IPS DF 4.7 (cell line): ENCODE measurements around the gene ANKRD44.
"Not testable (repeated sequence)": the region's sequence is repeated elsewhere in the genome, so short reads cannot be mapped to it uniquely, and the experiment has no call there.

Experiments used
- DNase-seq: peaks from one replicate; pipeline ENCODE4 v3.0.0-alpha.2; 2013; ENCODE audit warnings: low spot score; ENCODE audit errors: extremely low read depth

Gene ANKRD44

GRCh38 chr2:197292619-197293018, 18.0 kb downstream of the ANKRD44 start:
- no peak for DNase-seq

GRCh38 chr2:197287596-197287932, 23.0 kb downstream of the ANKRD44 start:
- not testable (repeated sequence) for DNase-seq

DNA sequence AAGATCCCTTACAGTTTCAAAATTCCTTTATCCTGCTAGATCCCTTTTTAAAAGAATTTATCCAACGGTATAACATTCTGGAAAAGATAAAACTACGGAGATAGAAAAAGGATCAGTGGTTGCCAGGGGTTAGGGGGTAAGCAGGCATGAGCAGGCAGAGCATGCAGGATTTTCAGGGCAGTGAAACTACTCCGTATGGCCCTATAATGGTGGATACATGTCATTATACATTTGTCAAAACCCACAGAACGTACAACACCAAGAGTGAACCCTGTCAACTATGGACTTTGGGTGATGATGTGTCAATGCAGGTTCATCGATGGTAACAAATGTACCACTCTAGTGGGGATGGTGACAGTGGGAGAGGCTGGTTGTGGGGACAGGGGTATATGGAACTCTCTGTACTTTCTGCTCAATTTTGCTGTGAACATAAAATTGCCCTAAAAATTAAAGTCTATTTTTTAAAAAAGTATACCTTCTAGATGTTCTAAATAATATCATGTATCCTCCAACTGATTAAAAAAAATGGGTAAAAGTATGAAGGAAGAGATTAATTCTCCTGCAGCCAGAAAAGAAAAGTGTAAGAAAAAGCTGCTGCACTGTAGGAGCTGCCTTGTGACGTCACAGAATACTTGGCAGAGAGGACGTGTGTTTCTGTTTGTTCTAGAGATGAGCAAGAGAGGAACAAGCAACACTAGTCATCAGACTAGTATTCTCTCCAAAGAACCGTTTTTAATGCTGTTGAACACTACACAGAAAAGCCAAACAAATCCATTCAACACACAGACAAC, 23.6 kb downstream of the ANKRD44 start:
- DNase-seq: no peak

DNA sequence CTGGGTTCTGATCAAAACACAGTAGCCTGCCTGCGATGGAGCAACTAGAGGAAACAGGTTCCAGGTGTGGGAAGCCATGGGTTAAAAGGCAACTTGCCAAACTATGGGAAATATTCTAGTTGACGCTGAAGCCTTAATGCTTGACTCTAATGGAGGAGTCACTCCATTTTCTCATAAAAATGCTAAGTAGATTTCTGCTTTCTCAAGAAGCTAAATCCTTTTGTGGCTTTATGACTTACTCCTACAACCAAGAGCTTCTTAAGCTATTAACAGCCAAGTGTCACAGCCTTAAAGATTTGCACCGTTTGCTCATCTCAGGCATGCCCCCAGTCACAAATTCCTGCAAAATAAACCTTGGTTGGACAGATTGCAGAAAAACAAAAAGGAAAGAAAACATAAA, 25.2 kb downstream of the ANKRD44 start:
- DNase-seq: no peak

- no peak for DNase-seq
Observed at GRCh38 chr2:197284956-197285355, 25.6 kb downstream of the ANKRD44 start.

GRCh38 chr2:197281421-197281820, 29.2 kb downstream of the ANKRD44 start:
- DNase-seq: no peak

DNA sequence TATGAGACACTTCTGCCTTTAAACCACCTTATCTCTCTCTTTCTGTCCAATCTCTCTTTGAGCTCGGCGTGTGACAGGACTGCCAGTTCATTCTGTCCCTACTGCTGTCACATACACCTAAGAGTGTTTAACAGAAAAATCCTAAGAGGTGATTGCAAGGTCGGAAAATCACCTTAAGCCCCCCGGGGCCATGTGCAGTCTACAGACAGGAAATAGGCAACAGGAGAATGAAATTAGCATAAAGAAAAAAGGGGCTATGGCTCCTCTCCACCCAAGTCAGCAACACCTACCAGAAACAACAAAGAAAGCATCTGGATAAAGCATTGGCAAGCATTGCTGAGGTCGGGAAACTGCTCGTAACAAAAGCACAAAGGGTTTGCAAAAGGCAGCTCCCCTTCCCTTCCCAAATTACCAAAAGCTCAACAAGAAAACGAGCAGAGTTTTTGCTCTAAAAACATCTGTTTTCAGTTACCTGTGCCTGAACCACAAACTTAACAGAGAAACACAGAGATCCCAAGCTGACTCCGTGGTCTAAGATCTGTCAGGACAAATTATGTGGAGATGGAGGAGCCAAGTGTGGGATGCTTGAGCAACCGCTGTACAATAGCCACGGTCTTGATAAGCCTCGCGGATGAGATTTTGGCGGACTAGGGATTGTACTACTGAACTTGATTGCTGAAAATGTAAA, 30.4 kb downstream of the ANKRD44 start:
- DNase-seq: no peak

DNA sequence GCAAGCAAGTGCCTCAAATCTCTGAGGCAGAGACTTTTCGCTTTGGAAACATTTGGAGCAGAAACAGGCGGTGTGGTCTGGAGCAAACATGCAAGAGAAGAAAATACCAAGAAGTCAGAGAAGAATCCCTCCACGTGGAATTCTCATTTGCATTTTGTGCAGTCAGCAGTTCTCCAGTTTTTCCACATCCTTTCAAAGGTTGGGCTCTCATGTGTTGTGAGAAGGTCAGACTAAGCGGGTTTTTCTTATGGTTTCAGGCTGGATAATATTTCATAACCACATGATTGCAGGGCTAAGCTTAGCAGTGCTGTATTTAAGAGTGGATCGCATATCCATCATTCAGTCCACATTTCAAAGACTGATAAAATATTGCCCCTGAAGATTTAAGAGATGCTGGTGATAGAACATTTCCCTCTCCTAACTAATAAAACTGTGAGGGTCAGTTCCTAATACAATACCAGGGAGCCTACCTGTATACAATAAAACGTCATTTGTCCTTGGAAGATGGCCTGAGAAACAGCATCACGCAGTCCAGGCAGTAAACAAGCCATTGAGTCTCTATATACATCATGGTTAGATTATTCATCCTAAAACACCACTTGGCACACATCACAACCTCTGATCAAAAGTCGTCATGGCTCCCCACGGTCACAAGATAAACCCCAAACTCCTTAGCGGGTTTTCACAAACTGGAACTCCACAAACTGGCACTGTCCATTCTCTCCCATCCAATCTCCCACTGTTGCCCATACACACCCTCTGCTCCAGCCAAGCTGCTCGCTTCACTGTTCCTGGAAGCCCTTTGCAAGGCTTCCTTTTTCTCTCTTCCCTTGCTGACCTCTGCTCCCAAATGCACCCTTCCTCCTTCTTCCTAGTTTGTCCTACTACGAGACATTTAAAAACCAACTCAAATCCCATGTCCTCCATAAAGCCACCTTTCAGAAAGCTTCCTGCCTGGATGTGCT, 31.5 kb downstream of the ANKRD44 start:
- no peak for DNase-seq

DNA sequence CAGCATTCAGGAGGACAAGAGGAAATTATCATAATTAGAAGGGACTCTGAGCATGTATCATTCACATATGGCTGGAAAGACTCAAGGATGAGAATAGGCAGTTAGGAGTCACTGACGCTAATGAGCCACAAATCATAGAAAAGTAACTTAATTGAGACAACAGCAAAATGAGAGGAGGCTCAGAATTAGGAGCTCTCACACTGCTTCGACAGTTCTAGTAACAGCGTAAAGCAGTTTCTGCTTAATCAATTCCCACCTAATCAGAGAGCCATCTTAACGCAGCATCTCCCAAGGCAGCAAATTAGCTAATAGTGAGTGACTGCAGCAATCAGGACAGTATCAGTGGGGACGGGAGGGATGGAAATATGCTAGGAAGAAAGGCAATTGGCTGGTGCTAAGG, 32.8 kb downstream of the ANKRD44 start:
- no peak for DNase-seq

DNA sequence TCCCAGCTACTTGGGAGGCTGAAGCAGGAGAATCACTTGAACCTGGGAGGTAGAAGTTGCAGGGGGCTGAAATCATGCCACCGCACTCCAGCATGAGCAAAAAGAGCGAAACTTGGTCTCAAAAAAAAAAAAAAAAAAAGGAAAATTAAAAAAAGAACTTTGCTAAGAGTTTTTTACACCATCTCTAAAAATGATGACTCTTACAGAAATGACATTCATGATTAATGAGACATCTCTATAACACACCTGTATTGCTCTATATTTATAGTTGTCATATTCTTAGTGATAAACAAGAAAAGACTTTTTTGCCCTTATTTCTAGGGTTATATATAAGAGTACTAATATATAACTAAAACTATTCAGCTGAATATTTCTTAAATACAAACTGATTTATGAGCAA, 34.4 kb downstream of the ANKRD44 start:
- DNase-seq: no peak

DNA sequence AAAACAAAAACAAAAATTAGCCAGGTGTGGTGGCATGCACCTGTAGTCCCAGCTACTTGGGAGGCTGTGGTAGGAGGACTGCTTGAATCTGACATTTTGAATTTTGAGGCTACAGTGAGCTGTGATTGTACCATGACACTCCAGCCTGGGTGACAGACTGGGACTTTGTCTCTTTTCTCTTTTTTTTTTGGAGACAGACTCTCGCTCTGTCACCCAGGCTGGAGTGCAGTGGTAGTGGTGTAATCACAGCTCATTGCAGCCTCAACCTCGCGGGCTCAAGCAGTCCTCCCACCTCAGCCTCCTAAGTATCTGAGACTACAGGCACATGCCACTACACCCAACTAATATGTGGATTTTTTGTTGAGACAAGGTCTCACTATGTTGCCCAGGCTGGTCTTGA, 35.6 kb downstream of the ANKRD44 start:
- DNase-seq: no peak

GRCh38 chr2:197274349-197274748, 36.2 kb downstream of the ANKRD44 start:
- DNase-seq: no peak

- no peak for DNase-seq
Observed at GRCh38 chr2:197273485-197273884, 37.1 kb downstream of the ANKRD44 start.

GRCh38 chr2:197270601-197271000, 40.0 kb downstream of the ANKRD44 start:
- no peak for DNase-seq

DNA sequence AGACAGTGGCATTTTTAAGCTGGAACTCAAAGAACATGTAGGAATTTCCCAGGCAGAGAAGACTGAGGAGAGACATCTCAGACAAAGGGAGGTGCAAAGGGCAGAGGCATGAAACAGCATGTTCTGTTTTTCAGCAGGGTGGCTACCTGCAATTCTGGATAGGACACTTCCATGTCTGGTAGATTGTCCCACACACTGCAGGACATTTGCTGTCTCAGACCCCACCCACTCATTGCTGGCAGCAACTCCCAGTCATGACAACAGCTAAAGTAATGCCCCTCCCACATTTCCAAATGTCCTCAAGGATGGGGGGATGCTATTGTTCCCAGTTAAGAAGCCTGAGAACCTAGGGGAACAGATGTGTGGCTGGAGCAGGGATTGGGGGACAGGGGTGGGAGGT, 40.8 kb downstream of the ANKRD44 start:
- DNase-seq: no peak

GRCh38 chr2:197268786-197269584, 41.6 kb downstream of the ANKRD44 start:
- no peak for DNase-seq

- no peak for DNase-seq
Observed at GRCh38 chr2:197266477-197266876, 44.1 kb downstream of the ANKRD44 start.

DNA sequence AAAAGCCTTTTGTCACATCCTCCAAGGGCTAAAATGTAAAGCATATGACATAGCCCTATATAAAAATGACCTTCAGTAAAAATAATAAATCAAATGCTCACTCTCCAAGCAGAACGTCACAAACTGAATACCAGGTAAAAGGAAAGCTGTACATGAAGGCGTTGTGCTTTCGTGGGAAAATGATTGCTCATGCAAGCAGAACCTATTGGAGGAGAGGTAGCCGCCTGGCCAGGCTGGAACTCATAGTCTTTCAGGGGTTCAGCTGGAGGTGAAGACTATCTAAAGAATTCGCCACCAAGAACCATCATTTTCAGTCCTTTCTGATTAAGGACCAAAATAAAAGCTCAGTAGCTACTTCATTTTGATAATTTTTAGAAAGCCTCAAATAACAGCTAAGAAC, 44.7 kb downstream of the ANKRD44 start:
- DNase-seq: no peak

DNA sequence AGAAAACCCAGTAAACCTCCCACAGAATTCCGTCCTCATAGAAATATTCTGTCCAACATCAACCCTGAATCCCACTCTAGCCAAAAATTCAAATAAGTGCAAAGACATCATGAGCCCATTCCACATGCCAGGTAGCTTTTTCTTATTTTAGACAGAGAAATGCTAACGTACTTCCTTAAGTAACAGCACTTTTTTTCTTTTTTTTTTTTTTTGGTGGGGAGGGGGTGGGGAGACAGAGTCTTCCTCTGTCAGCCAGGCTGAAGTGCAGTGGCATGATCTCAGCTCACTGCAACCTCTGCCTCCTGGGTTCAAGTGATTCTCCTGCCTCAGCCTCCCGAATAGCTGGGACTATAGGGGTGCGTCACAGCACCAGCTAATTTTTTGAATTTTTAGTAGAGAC, 45.5 kb downstream of the ANKRD44 start:
- DNase-seq: no peak

DNA sequence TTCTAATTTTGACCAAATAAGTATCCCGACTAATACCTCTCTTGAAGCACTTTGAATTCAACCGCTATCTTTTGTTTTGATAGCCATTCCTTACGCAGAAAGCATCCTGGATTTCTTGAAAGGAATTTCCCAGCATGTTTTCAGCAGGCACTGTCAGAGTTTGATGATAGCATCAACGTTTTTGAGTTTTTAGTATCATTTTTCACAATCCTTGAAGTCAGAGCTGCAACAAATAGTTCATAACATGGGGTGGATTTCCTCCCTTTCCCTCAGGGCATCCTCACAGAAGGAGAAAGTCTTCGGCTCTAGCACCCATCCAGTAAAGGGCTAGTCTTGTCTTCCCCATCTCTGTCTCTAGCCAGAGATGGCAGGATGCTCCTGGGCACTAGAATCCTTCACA, 46.2 kb downstream of the ANKRD44 start:
- no peak for DNase-seq

DNA sequence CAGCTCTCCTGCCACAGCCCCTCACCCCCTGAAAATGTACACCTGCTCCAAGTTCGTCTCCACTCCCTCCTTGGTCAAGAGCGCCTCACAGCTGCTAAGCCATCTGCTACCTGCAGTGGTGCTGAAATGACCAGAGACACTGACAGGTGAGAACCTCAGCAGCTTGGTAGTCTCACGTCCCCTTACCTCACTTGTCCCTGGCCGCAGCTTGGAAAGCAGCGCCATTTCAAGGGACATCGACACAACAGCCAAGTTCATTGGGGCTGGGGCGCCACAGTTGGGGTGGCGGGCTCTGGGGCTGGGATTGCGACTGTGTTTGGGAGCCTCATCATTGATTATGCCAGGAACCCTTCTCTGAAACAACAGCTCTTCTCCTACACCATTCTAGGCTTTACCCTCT, 47.5 kb downstream of the ANKRD44 start:
- no peak for DNase-seq
